Skin of body (tissue), 2 donors: Measurements from ENCODE around the gene SCN1A. TPM values are rescaled to one million over a fixed set of nuclear protein-coding genes. Genes with fewer than 3 reads are reported as not detected.
"Not testable (repeated sequence)": the region's sequence is repeated elsewhere in the genome, so short reads cannot be mapped to it uniquely, and the experiment has no call there.

ENCODE experiments used
- DNase-seq: peaks from one replicate; lab custom pipeline; 2025; lab: John Stamatoyannopoulos, UW
- total RNA-seq: library from RNA; depleted of rRNA; stranded (reverse); fragments of >200 nt; gene quantifications from one replicate; pipeline ENCODE4 v1.2.3, GENCODE V29; 2014

Gene SCN1A
- 0.10 TPM for total RNA-seq

DNA sequence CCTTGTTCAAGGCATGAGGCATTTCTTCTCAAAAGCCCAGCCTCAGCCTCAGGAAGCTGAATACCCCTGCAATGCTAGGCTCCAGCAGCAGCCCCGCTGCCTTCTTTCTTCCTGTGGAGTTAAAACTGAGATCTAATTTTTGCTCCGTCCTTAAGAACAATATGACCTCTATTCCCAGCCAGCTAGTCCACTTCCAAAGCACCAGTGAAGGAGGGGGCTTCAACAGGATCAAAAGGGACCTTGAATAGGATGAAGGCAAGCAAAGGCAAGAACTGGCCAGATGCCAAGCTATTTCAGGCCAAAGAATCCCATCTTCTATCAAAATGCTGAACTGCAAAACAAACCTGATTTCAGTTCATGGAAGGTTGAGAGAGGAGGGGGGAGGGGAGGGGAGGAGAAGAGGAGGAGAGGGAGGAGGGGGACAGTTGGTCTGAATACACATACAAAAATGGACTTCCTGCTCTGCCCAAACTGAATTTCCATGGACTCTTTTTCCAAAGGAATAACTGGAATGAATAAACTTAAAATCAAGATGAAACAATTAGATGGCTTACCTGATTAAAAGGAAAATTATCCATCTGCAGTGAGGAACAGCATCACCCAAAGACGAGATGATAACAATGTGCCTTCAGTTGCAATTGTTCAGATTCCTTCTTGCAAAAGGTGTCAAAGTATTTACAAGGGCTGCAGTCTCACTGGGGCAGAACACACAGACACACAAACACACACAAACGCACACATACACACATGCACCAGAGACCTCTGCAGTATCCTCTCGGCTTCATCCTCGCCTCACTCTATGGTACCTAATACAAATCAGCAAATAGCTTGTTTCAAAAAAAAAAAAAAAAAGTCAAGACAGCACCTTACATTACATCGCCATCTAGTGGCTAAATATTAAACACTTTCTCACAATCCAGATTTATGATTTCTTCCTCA, at the start of gene SCN1A:
TSS of gene SCN1A (minus strand) at position 804 of the 939 bp plus-strand sequence. CDS start 54,399 bp downstream, outside the sequence.
- peak; percentile 2 for DNase-seq

DNA sequence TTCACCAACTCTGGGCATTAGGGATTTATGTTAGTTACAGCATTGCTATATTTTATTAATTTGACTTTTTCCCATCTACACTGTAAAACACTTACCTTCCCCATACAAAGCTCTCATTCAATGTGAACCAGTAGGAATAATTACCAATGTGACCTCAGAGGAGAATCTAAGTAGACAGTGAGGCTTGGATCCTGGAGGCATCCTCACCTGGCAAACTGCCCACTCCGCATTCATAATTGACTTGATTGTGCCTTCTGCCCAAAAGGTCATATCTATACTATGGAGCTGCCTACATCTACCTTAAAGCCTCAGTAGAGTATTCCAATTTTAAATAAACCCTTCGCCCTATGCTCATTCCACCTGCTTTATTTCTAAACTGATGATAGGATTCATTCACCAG, 45.4 kb upstream of the SCN1A start:
- no peak for DNase-seq

DNA sequence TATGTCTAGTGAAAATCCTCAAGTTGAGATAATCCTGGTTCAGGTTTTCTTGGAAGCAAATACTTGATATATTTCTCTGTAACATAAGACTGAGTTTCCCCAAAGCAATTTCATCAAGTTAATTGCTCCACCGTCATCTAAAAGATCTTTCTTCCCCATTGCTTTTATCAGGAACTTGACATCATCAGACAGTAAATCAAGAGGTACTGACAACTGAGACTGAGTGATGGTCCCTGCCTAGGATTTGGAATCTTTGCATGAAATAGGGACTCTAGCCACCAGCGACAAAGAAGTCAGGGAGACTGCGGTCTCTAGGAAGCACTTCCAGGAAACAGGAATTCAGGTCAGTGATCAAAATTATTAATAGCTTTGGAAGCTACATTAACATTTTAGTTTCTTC, 43.4 kb upstream of the SCN1A start:
- no peak for DNase-seq

DNA sequence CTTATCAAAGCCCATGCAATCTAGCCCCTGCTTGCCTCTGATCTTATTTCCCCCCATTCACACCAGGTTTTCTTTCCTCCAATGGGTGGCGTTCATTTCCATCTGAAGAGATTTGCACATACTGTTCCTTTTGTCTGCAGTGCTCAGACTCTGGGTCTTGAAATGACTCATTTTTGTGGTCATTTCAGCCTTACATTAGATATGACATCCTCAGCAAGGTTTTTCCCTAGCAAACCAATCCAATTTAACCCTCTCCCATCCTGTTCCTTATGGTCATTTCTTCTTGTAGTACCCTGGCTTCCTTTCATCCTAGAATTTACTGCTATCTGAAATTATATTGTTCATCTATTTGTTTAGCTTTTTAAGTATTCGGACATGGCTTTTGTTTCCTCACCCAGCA, 42.5 kb upstream of the SCN1A start:
- DNase-seq = no peak

DNA sequence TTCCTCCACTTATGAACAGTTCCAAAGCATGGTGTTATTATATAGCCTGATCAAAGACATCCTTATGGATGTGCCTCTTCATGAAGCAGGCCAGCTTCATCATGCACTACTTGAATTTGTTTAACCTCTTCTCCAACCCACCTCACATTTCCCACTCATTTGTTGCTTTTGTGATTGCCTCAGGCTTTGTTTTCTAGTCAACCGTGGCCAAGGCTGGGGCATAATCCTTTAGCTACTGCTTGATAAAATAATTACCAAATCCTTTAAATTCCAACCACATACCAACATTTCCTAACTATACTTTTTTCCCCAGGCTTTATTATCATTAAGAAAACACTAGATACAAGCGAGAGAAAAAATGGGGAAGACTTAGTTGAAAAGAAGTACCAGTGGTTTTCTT, 39.6 kb upstream of the SCN1A start:
- DNase-seq = no peak

DNA sequence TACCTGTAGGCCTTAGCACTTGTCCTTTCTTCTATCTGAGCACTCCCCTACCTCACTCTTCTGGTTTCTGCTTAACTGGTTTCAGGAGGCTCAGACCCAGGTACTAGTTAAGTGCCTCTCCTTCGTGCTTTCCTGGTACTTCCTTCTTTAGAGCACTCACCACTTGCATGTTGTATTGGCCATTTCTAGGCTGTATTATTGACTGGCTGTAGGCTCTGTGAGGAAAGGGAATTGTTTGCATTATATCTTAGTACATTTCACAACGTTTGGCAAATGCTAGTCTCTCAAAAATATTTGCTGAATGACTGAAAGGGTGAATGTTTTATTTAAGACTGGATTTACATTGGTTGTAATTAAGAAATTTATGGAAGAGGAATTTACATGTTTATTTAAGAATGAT, 36.0 kb upstream of the SCN1A start:
- no peak for DNase-seq

DNA sequence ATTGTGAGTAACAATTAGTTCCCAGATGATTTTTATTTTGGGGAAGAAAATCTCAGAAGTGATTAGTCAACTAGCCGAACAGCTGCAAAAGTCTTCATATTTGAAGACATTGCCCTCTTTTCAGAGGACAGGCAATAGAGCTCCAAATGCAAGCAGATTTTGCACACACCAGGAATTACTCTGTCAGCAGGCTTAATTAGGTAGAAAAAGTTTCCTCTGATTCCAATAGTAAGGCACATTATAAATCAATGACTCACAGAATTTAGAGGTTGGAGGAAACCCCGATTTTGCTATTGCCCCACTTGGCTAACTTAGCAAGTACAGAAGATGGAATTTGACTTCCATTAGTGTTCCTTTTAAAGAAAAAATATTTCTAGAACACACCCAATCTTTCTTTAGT, 30.7 kb upstream of the SCN1A start:
- DNase-seq = no peak

DNA sequence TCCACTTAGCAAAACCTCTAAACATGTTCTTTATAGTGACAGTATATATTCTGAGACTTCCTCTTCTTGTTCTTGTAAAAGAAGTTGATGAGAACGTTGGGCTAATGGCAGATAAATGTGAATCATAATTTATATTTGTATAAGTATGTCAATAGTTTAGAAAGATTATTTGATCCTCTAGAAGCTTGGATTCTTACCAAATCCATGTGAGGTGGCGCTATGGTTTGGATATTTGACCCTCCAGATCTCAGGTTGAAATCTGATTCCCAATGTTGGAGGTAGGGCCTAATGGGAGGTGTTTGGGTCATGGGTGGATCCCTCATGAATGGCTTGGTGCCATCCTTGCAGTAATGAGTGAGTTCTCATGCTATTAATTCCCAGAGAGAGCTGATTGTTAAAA, 29.8 kb upstream of the SCN1A start:
- DNase-seq = no peak

DNA sequence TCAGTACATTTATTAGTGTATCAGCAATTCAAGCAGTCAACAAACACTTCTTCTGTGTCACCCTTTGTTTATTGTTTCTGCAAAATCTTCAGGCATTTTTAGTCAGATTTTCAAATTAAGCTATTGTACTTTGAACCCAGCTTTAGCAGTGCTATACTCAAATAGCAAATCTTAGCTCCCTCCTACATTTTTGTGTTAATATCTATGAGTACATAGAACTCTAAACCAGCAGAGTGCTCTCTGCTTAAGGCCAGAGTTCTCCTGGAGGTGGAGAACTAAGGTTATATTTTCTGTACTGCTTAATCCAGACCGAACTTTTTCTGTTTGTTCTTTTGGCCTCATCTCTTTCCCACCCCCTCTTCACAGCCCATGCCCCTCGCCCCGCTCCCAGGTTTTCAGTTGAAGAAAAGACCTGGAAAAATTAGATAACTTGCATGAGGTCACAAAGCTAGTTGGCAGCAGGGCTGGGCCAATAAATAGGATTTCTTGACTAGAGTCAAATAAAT, 29.2 kb upstream of the SCN1A start:
- DNase-seq = no peak

DNA sequence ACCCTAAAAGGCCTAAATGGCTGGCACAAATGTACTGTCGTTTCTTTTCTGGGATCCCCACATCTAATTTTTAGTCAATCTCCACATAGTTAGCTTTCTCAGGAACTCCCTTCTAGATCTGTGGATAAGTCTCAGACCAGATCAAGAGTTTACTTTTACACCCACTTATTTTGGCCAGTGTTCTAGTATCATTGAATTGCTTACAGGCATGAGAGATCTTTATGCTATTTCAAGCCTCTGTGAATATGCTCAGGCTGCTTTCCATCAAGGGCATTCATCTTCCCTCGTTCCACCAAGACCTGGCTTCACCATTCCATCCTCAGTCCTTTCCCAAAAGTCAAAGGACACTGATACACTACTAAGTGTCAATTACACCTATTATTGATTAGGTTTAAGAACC, 27.8 kb upstream of the SCN1A start:
- DNase-seq = no peak

DNA sequence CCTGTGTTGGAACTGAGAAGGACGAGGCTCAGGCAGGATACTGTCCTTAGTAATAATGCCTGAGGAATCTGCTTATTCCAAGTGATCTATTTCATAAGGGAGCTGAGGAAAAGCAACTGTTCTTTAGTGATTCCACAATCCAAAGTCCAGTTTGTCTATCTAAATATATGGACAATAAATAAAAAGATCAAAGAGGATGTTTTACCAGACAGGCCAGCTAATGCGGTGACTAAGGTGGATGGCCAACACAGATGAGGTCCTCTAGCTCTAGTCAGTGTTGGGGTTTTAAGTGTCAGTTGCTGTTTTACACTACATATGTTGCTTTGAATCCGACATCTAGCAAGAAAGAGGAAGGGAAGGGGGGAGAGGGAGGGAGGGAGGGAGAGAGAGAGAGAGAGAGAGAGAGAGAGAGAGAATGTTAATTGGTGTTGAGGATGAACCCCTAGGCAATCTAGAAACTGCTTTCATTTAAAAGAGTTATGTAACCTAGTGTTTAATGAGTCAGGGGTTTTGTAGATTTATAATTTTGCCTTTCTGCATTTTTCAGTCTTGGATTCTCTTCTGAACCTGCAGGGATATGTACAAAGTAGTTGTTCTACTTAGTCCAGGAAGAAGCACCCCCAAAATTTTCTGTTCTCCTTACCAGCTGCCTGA, 27.0 kb upstream of the SCN1A start:
- no peak for DNase-seq

DNA sequence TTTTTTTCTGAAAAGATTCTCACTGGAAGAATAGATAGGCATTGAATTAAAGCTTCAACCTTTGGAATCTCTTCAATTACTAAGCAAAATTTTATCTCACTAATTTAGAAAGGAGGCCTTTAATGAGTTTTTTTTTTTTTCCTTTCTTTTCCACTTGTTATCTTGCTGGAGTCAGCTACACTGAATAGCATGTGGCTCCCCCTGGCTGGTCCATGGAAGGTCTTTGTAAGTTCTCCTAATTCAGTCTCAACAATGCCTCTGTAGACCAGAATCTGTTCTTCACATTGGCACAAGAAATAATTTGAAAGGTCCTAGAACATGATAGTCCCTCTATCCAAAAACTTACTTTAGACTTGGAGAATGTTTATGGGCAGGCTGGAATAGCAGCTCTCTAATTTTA, 24.2 kb upstream of the SCN1A start:
- DNase-seq = no peak

DNA sequence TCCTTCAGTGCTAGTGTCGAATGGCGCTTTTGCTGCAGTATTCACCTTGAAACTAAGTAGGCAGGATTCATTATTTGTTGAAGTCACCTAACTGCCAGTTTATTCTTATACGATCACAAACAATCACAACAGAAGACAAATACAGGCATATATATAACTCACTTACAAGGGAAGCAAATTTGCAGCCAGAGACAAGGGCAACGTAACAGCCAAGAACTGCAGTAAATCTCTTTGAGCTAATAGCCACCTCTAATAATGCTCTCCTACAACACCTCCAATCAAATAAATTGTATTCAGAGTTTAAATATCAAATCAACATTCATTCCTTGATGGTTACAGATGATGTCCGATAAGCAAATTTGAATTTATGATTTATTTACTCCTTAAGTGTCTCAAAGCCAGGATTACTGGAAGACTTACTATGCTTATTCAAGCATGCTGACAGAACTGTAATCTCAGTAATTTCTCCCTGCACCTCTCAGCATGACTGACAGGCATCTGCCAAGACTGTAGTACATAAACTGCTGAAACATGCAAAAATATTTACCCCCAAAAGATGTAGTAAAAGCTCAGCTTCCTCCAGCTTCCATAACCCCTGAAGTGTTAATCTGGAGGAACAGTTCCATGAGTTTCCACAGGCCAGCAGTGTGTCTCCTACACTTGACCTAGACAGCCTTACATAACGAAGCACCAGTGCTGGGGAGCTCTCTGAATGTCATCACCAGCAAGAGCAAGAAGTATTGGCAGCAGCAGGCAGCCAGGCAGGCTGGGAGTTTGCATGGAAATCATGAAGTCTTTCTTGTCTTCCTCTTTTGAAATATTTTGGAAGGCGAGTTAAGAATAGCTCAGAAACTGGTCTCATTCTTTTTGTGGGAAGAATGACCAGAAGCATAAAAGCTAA, 20.9 kb upstream of the SCN1A start:
- DNase-seq = no peak

DNA sequence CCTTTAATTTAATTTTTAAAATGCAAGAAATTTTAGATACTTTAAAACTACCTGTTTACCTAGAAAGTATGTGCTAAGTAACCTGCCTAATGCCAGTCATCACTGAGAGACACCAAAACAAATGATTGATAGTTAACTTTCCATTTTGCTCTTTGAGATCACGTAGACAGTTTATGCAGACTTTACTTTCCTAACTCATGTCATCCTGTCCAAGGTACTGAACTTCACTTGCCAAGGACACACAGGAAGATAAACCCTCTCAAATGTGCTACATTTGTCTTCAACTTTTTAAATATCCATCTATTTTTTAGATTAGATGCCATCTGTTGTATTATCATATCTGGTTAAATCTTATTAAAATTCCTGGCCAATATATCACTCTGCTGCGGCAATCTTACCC, 20.1 kb upstream of the SCN1A start:
- DNase-seq = no peak

DNA sequence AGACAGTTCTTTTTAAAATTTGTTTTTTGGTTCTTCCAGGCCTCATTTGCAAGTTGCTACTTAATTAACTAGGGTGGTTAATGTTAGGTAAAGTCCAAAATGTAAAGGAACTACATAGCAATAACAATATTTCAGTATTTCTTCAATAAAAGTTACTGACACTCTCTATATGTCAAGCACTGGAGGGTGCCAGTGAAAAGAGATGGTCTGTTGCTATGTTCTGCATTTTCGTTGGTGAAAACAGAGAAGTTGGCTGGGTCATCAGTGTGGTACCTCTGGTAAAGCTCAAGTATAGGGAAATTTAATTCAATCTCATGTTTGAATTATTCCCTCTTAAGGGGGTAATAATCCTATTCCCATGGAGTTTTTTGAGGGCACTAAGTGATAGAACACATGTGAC, 16.3 kb upstream of the SCN1A start:
- DNase-seq = no peak

DNA sequence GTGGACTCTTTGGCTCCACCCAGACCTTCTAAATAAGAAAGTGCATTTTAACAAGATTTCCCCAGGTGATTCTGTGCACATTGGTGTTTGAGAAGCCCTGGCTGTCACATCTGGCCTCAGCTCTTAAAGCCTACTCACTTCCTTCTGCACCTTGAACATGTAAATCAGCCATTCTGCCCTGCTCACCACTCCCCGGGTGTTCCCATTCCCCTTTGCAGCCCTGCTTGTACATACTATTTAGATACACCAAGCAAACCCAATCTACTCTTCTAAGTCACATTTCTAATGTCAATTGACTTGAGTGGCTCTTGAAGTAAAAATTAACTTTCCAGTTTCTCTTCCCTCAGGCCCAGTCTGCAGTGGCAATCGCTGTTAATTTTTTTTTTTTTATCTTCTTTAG, 13.1 kb upstream of the SCN1A start:
- DNase-seq = no peak

DNA sequence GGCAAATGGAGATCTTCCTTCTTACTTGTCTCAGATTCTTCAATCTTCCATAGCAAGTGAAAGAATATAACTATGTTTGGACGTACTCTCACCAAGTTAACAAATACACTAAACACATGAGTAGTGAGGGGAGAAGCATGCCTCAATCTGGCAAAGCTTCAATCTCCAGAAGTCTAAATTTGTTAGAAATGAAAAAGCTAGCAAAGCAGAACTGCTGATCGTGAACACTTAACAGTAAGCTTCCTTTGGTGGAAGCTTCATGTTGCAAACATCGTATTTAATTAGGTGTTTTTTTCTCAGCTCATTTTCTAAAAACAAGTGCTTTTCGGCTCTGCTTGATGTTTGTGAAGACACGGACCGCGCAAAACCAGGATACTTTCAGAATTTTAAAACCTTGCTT, 12.7 kb upstream of the SCN1A start:
- DNase-seq = no peak

DNA sequence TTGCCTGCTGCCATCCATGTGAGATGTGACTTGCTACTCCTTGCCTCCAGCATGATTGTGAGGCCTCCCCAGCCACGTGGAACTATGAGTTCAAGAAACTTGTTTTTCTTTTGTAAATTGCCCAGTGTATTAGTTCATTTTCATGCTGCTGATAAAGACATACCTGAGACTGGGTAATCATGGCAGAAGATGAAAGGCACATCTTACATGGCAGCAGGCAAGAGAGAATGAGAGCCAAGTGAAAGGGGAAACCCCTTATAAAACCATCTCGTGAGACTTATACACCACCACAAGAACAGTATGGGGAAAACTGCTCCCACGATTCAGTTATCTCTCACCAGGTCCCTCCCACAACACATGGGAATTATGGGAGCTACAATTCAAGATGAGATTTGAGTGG, 11.7 kb upstream of the SCN1A start:
- DNase-seq = not testable (repeated sequence)

DNA sequence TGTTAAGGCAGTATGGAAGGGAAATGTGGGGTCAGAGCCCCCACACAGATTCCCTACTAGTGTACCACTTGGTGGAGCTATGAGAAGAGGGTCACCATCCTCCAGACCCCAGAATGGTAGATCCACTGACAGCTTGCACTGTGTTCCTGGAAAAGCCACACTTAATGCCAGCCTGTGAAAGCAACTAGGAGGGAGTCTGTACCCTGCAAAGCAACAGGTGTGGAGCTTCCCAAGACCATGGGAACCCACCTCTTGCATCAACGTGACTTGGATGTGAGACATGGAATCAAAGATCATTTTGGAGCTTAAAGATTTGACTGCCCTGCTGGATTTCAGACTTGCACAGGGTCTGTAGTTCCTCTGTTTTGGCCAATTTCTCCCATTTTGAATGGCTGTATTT, 10.8 kb upstream of the SCN1A start:
- no peak for DNase-seq

DNA sequence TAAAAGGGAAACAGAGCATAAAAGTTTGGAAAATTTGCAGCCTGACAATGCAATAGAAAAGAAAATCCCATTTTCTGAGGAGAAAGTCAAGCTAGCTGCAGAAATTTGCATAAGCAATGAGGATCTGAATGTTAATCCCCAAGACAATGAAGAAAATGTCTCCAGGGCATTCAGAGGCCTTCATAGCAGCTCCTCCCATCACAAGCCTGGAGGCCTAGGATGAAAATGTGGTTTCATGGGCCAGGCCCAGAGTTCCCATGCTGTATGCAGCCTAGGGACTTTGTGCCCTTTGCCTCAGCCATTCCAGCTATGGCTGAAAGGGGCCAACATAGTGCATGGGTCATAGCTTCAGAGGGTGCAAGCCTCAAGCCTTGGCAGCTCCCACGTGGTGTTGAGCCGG, 10.3 kb upstream of the SCN1A start:
- DNase-seq = no peak

DNA sequence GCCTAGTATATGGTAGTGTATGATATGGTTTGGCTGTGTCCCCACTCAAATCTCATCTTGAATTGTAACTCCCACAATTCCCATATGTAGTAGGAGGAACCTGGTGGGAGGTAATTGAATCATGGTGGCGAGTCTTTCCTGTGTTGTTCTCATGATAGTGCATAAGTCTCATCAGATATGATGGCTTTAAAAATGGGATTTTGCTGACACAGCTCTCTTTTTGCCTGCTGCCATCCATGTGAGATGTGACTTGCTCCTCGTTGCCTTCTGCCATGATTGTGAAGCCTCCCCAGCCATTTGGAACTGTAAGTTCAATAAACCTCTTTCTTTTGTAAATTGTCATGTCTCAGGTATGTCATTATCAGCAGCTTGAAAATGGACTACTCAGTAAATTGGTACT, 9.5 kb upstream of the SCN1A start:
- DNase-seq = no peak

DNA sequence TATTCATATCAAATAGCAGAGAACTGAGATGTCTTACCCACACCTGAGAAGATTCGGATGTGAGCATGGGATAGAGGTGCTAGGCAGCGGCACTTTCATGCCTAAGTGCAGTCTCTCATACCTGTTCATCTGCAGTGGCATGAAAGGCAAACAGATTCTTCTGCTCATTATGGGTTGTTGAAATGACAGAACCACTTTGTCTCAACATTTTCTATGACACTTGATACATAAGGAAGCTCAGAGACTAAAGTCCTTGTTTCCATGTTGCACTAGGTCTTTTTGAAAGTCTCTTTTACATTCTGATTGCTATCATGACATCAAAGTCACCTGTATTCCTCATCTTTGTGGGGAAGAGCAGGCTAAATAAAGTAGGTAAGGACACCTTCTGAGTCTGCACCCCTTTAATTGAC, 8.0 kb upstream of the SCN1A start:
- DNase-seq = no peak
